Body of pancreas (tissue), 4 donors: ENCODE data around the gene AHI1.

ENCODE experiments used
- POLR2A ChIP-seq, 3 donors: fragments of 450-650 bp; IDR thresholded peaks; one replicate each; pipeline ENCODE4 v1.6.1; 2016; ENCODE audit warnings: antibody characterized with exemption in 3 of 3, mild to moderate bottlenecking in 2 of 3
- TF ChIP-seq, protein P1 (sequence below), 7 experiments: fragments of 450-650 bp in 4 of 7; fragments of 200-600 bp in 3 of 7; sonication (generic) in 3 of 7; IDR thresholded peaks; one replicate each; pipeline ENCODE4 v1.5.1; 2016 to 2019; ENCODE audit warnings: antibody characterized with exemption in 7 of 7

DNA sequence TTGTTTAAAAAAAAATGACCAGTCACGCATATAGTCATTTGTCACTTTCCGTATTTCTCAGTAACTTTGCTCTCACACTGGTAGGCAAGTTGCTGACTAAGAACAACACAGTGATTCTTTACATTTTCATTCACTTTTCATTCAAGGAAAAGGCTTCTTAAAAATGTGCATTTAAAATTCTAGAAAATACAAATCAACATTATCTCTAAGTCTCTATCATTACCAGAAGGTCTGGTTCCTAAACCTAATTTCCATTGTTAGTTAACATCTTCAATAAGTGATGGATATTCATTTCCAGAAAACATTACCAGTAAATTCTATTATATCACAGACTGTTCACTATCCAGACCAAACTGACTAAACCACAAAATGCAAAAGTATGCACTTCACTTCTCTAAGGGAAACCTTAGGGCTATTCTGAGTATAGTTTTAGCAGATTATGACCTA is 115.3 kb downstream of the AHI1 start:
- TF ChIP-seq, protein P1, sequence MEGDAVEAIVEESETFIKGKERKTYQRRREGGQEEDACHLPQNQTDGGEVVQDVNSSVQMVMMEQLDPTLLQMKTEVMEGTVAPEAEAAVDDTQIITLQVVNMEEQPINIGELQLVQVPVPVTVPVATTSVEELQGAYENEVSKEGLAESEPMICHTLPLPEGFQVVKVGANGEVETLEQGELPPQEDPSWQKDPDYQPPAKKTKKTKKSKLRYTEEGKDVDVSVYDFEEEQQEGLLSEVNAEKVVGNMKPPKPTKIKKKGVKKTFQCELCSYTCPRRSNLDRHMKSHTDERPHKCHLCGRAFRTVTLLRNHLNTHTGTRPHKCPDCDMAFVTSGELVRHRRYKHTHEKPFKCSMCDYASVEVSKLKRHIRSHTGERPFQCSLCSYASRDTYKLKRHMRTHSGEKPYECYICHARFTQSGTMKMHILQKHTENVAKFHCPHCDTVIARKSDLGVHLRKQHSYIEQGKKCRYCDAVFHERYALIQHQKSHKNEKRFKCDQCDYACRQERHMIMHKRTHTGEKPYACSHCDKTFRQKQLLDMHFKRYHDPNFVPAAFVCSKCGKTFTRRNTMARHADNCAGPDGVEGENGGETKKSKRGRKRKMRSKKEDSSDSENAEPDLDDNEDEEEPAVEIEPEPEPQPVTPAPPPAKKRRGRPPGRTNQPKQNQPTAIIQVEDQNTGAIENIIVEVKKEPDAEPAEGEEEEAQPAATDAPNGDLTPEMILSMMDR (IDR thresholded peaks at IDR 0.05) = no peak
- TF ChIP-seq POLR2A (IDR thresholded peaks at IDR 0.05) = no peak
